PFSK-1 (cell line): ENCODE results near the gene OPA3.

Source experiments
- FOXP2 ChIP-seq: optimal IDR thresholded peaks from 2 replicates; pipeline ENCODE3; 2011; ENCODE audit warnings: borderline replicate concordance, control low read depth, inconsistent platforms; ENCODE audit not compliant: insufficient read depth; ENCODE audit errors: extremely low read length, extremely low read depth
- POLR2AphosphoS5 ChIP-seq: IDR thresholded peaks from 2 replicates; pipeline ENCODE4 v1.6.1; 2012; ENCODE audit warnings: low read depth, mild to moderate bottlenecking, control low read depth, low read length, moderate library complexity
- REST ChIP-seq, 2 experiments: IDR thresholded peaks; 2 replicates each; pipeline versions ENCODE4 v1.6.1 to v1.8.0; 2011 to 2012; ENCODE audit warnings: low read depth in 2 of 2, low read length in 2 of 2, control low read depth in 1 of 2, inconsistent platforms in 1 of 2, mild to moderate bottlenecking in 1 of 2, moderate library complexity in 1 of 2; ENCODE audit not compliant: insufficient read depth in 1 of 2
- SIN3A ChIP-seq: IDR thresholded peaks from 2 replicates; pipeline ENCODE4 v1.6.1; 2012; ENCODE audit warnings: mild to moderate bottlenecking, low read length, moderate library complexity, borderline replicate concordance; ENCODE audit not compliant: insufficient read depth
- TAF1 ChIP-seq: IDR thresholded peaks from 2 replicates; pipeline ENCODE4 v1.6.1; 2012; ENCODE audit warnings: low read length, control low read depth, borderline replicate concordance; ENCODE audit not compliant: insufficient read depth

- TF ChIP-seq SIN3A = no peak
- no peak for TF ChIP-seq POLR2AphosphoS5
- TF ChIP-seq REST (IDR thresholded peaks at IDR 0.05; ENCODE audit: insufficient read depth in 1 of 2, low read depth in 2 of 2, low read length in 2 of 2) = no peak
- no peak for TF ChIP-seq FOXP2
- TF ChIP-seq TAF1 = no peak
Observed at GRCh38 chr19:45607071-45608029, 22.7 kb upstream of the OPA3 start.
